Measurements from ENCODE around the gene VAMP1. TPM values are rescaled to one million over a fixed set of nuclear protein-coding genes. Genes with fewer than 3 reads are reported as not detected.
A peak's percentile ranks its signal among the peaks of the same experiment; 100 is the strongest.

Gene VAMP1
- total and polyA plus RNA-seq, 2 of the 13 experiments (the other 11 are each of a cell fraction or from before 2014, with no cell fraction given) = 2.5 to 7.4 TPM

- TF ChIP-seq SCMH1 (CRISPR knock-in tag; IDR thresholded peaks at IDR 0.05; ENCODE audit: borderline replicate concordance) (no peak), IRF1 (CRISPR knock-in tag; IDR thresholded peaks at IDR 0.05; ENCODE audit: low read depth) (0 out of 2 replicates have a peak, but pooled peaks have one; percentile 71), ARNT2 (CRISPR knock-in tag; IDR thresholded peaks at IDR 0.05; ENCODE audit: low read depth) (peak; percentile 28; the same call in 1 of the 2 replicates), ATF4 (CRISPR knock-in tag; IDR thresholded peaks at IDR 0.05) (0 out of 4 replicates have a peak, but pooled peaks of 1 of the 2 experiments have one; percentile 44), YY1 (IDR thresholded peaks at IDR 0.05; ENCODE audit: insufficient read depth, insufficient replicate concordance, low read depth, low read length) (peak; percentile 86), ZSCAN12 (CRISPR knock-in tag; IDR thresholded peaks at IDR 0.05) (no peak), ZNF33B (CRISPR knock-in tag; IDR thresholded peaks at IDR 0.05) (peak; percentile 34; the same call in 1 of the 2 replicates), ZNF652 (CRISPR knock-in tag; IDR thresholded peaks at IDR 0.05; ENCODE audit: borderline replicate concordance, low read depth) (0 out of 2 replicates have a peak, but pooled peaks have one; percentile 9), CTCF (CRISPR knock-in tag; IDR thresholded peaks at IDR 0.05) (no peak), YEATS2 (CRISPR knock-in tag; IDR thresholded peaks at IDR 0.05; ENCODE audit: borderline replicate concordance) (peak; percentile 59; the same call in 1 of the 2 replicates), PHF21A (CRISPR knock-in tag; IDR thresholded peaks at IDR 0.05) (no peak), PATZ1 (CRISPR knock-in tag; IDR thresholded peaks at IDR 0.05) (peak; percentile 55), ZFP1 (CRISPR knock-in tag; IDR thresholded peaks at IDR 0.05) (0 out of 2 replicates have a peak, but pooled peaks have one; percentile 28), ZNF772 (CRISPR knock-in tag; IDR thresholded peaks at IDR 0.05) (0 out of 2 replicates have a peak, but pooled peaks have one; percentile 35), ARNTL (CRISPR knock-in tag; IDR thresholded peaks at IDR 0.05) (peak; percentile 93), ZNF282 (IDR thresholded peaks at IDR 0.05; ENCODE audit: partially characterized antibody) (no peak), NFKBIZ (CRISPR knock-in tag; IDR thresholded peaks at IDR 0.05) (no peak), THYN1 (CRISPR knock-in tag; IDR thresholded peaks at IDR 0.05; ENCODE audit: borderline replicate concordance, low read depth) (no peak), STAT5B (CRISPR knock-in tag; IDR thresholded peaks at IDR 0.05) (no peak), ZNF614 (CRISPR knock-in tag; IDR thresholded peaks at IDR 0.05; ENCODE audit: borderline replicate concordance) (no peak), KLF16 (CRISPR knock-in tag; IDR thresholded peaks at IDR 0.05) (peak in 1 of 2 experiments; percentile 50; a peak in 1 of 4 replicates), MYNN (CRISPR knock-in tag; IDR thresholded peaks at IDR 0.05; ENCODE audit: low read depth) (no peak), ZNF350 (CRISPR knock-in tag; IDR thresholded peaks at IDR 0.05; ENCODE audit: borderline replicate concordance, low read depth) (peak; percentile 31), IRF2 (CRISPR knock-in tag; IDR thresholded peaks at IDR 0.05) (0 out of 2 replicates have a peak, but pooled peaks have one; percentile 45)
Observed at GRCh38 chr12:6451348-6452244, 18.9 kb downstream of the VAMP1 start, which contains the start of gene TAPBPL (continued).
